ENCODE data around the gene PTGDR. TPM values are rescaled to one million over a fixed set of nuclear protein-coding genes. Genes with fewer than 3 reads are reported as not detected.
A peak's percentile ranks its signal among the peaks of the same experiment; 100 is the strongest.

PTGDR gene
- total and polyA plus RNA-seq, 9 of the 15 experiments (the other 6 are each of a cell fraction or from before 2014, with no cell fraction given), result not detected

DNA sequence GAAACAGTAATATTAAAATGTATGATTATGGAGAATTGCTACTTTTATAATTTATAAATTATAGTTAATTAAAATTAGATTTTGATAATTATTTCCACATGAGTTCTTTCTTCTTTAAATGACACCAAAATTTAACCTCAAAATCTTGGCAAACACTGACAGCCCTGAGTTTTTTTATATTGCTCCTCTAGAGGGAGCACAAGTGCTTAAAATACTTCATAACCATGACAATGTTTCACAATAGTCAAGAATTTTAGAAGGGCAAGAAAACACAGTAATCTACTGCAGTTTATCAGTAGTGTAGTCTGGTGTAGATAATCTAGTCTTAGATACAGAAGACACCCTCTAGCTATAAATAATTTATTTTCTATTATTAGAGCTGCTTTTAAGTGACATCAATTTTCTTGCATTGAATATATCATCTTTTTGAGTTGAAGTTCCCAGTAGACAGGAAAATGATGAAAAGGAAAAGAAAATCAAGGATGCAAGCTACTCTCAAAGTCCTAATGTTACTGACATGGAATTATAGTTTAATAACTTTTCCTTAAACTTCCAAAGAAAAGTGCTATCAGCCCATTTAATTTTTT lies 32.3 kb downstream of the PTGDR start:
- FAIRE-seq (peak; percentile 52), DNase-seq (ENCODE audit: extremely low read depth in 1 of 4, low spot score in 3 of 4) (peak; percentile 12 to 31 (median 20)), ATAC-seq (peak; percentile 75)
- Histone ChIP-seq H3K4me1 (replicated peaks in 1 of 2; ENCODE audit: control insufficient read depth in 2 of 2, insufficient read depth in 2 of 2, low read length in 2 of 2) (no peaks in the 10 kb centered on the region), H3K79me2 (ENCODE audit: control insufficient read depth, insufficient read depth, low read length) (no peaks in the 10 kb centered on the region), H3K27ac (ENCODE audit: extremely low read depth, low read depth, low read length) (no peak overlapping the region), H3K9me3 (replicated peaks; ENCODE audit: control insufficient read depth, insufficient read depth, low read depth, low read length) (no peaks in the 10 kb centered on the region), H2AFZ (ENCODE audit: low read depth, low read length) (no peak overlapping the region), H3K4me2 (ENCODE audit: insufficient read depth, low read length) (no peak overlapping the region), H4K20me1 (replicated peaks; ENCODE audit: control insufficient read depth, insufficient read depth, low read length) (no peaks in the 10 kb centered on the region), H3K9ac (ENCODE audit: insufficient read depth in 1 of 2, low read depth in 2 of 2, low read length in 2 of 2) (no peak overlapping the region), H3K4me3 (no peak overlapping the region), H3K36me3 (ENCODE audit: control insufficient read depth, insufficient read depth, low read length) (no peaks in the 10 kb centered on the region), H3K27me3 (ENCODE audit: control insufficient read depth in 2 of 2, insufficient read depth in 2 of 2, low read length in 2 of 2) (no peaks in the 10 kb centered on the region), H3K9me1 (ENCODE audit: control insufficient read depth, insufficient read depth, low read length) (no peaks in the 10 kb centered on the region)
- POLR2A ChIA-PET, result interaction anchor here (0.6 kb wide), 1 partner anchor 597 kb away, joined by 3 read pairs; no protein-coding TSS in a partner anchor
- intact Hi-C loops (cut with micrococcal nuclease) (loop anchor here (5.0 to 10.0 kb wide), 3 partner anchors 115 to 655 kb away; partner anchors contain the start of gene FERMT2), in situ Hi-C loops (cut with MboI) (loop anchor here (25.0 kb wide), 1 partner anchor 538 kb away; no protein-coding TSS in a partner anchor)
- CTCF ChIA-PET (ENCODE audit: low intra/inter-chr PET ratio), result interaction anchor here (1.1 to 1.4 kb wide), 2 partner anchors 174 to 1006 kb away, joined by 4 to 7 read pairs; no protein-coding TSS in a partner anchor
- BruUV-seq (replicated peaks), result no TSS peak
- TF ChIP-seq RAD21 (CRISPR knock-in tag; conservative IDR thresholded peaks at IDR 0.05 in 1 of 2, IDR thresholded peaks at IDR 0.05 in 1 of 2) (peak; percentile 55 to 68), MEF2A (IDR thresholded peaks at IDR 0.05; ENCODE audit: control insufficient read depth, low read depth, low read length) (no peak), ZBED1 (IDR thresholded peaks at IDR 0.05) (no peak), POLR3G (IDR thresholded peaks at IDR 0.05; ENCODE audit: extremely low read depth, insufficient read length, insufficient replicate concordance) (no peak), CEBPB (tag; IDR thresholded peaks at IDR 0.05) (peak; percentile 93), DACH1 (IDR thresholded peaks at IDR 0.05; ENCODE audit: partially characterized antibody) (no peak)
- TF ChIP-seq, protein P1, sequence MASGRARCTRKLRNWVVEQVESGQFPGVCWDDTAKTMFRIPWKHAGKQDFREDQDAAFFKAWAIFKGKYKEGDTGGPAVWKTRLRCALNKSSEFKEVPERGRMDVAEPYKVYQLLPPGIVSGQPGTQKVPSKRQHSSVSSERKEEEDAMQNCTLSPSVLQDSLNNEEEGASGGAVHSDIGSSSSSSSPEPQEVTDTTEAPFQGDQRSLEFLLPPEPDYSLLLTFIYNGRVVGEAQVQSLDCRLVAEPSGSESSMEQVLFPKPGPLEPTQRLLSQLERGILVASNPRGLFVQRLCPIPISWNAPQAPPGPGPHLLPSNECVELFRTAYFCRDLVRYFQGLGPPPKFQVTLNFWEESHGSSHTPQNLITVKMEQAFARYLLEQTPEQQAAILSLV (tag; IDR thresholded peaks at IDR 0.05), result no peak
- TF ChIP-seq, protein P2, sequence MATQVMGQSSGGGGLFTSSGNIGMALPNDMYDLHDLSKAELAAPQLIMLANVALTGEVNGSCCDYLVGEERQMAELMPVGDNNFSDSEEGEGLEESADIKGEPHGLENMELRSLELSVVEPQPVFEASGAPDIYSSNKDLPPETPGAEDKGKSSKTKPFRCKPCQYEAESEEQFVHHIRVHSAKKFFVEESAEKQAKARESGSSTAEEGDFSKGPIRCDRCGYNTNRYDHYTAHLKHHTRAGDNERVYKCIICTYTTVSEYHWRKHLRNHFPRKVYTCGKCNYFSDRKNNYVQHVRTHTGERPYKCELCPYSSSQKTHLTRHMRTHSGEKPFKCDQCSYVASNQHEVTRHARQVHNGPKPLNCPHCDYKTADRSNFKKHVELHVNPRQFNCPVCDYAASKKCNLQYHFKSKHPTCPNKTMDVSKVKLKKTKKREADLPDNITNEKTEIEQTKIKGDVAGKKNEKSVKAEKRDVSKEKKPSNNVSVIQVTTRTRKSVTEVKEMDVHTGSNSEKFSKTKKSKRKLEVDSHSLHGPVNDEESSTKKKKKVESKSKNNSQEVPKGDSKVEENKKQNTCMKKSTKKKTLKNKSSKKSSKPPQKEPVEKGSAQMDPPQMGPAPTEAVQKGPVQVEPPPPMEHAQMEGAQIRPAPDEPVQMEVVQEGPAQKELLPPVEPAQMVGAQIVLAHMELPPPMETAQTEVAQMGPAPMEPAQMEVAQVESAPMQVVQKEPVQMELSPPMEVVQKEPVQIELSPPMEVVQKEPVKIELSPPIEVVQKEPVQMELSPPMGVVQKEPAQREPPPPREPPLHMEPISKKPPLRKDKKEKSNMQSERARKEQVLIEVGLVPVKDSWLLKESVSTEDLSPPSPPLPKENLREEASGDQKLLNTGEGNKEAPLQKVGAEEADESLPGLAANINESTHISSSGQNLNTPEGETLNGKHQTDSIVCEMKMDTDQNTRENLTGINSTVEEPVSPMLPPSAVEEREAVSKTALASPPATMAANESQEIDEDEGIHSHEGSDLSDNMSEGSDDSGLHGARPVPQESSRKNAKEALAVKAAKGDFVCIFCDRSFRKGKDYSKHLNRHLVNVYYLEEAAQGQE (IDR thresholded peaks at IDR 0.05; ENCODE audit: borderline replicate concordance), result peak; percentile 21; the same call in 1 of the 2 replicates
- TF ChIP-seq, protein P2 (CRISPR knock-in tag; IDR thresholded peaks at IDR 0.05; ENCODE audit: low read depth), result no peak
- TF ChIP-seq, protein P3, sequence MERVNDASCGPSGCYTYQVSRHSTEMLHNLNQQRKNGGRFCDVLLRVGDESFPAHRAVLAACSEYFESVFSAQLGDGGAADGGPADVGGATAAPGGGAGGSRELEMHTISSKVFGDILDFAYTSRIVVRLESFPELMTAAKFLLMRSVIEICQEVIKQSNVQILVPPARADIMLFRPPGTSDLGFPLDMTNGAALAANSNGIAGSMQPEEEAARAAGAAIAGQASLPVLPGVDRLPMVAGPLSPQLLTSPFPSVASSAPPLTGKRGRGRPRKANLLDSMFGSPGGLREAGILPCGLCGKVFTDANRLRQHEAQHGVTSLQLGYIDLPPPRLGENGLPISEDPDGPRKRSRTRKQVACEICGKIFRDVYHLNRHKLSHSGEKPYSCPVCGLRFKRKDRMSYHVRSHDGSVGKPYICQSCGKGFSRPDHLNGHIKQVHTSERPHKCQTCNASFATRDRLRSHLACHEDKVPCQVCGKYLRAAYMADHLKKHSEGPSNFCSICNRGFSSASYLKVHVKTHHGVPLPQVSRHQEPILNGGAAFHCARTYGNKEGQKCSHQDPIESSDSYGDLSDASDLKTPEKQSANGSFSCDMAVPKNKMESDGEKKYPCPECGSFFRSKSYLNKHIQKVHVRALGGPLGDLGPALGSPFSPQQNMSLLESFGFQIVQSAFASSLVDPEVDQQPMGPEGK (CRISPR knock-in tag; IDR thresholded peaks at IDR 0.05; ENCODE audit: borderline replicate concordance), result no peak
